ENCODE data around the gene STXBP3.

DNA sequence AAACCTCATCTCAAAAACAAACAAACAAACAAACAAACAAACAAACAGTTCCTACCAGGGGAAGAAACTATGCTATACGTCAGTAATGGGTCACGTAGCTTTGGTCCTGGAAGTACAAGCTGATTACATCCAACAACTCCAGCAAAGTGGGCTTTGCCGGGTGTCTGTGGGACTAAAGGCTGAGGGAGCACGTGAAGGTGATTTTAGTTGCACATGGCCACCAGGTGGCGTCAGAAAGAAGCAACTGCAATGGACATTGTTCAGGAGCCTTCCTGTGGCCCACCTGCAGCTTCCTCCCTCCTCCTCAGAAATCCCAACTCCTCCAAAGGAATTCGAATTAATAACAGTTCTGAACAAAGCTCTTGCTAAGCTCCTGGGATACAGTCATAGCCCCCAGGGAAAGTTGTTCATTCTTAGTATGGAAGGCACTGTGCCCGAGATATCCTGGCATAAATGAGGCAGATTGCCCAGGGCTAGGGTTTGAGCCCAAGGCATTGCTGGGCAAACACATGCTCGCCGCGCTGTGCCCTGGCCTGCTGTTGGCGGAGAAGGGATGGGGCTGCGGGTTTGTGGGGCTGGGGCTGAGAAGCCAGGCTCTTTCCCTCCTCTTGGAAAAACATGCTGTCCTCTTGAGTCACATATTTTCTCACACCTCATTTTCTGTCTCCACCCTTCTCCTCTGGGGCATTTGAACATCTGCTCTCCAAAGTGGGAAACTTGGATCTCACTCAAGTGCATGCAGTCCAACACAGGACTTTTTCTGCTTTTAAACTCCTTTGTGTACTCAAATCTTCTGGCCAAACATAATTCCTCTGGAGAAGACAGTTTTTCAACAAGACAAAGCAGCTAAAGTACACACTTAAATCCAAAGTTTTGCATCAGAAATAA, 81.8 kb downstream of the STXBP3 start:
- TF ChIP-seq, protein P1, sequence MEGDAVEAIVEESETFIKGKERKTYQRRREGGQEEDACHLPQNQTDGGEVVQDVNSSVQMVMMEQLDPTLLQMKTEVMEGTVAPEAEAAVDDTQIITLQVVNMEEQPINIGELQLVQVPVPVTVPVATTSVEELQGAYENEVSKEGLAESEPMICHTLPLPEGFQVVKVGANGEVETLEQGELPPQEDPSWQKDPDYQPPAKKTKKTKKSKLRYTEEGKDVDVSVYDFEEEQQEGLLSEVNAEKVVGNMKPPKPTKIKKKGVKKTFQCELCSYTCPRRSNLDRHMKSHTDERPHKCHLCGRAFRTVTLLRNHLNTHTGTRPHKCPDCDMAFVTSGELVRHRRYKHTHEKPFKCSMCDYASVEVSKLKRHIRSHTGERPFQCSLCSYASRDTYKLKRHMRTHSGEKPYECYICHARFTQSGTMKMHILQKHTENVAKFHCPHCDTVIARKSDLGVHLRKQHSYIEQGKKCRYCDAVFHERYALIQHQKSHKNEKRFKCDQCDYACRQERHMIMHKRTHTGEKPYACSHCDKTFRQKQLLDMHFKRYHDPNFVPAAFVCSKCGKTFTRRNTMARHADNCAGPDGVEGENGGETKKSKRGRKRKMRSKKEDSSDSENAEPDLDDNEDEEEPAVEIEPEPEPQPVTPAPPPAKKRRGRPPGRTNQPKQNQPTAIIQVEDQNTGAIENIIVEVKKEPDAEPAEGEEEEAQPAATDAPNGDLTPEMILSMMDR (IDR thresholded peaks at IDR 0.05; ENCODE audit: control extremely low read depth in 1 of 3, insufficient read depth in 1 of 3, low read depth in 1 of 3, low read length in 3 of 3), result peak; percentile 74 to 88 (median 76)
- no peak for TF ChIP-seq SP2 (IDR thresholded peaks at IDR 0.05; ENCODE audit: low read length)
- TF ChIP-seq, protein P2, sequence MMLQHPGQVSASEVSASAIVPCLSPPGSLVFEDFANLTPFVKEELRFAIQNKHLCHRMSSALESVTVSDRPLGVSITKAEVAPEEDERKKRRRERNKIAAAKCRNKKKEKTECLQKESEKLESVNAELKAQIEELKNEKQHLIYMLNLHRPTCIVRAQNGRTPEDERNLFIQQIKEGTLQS (IDR thresholded peaks at IDR 0.05; ENCODE audit: insufficient read depth, low read depth, low read length), result no peak
- TF ChIP-seq HDAC6 (IDR thresholded peaks at IDR 0.05; ENCODE audit: low read depth, low read length), result no peak
- no peak; the same call in 1 of the 2 replicates for TF ChIP-seq YY1 (IDR thresholded peaks at IDR 0.05; ENCODE audit: low read depth, low read length)
- TF ChIP-seq, protein P3, sequence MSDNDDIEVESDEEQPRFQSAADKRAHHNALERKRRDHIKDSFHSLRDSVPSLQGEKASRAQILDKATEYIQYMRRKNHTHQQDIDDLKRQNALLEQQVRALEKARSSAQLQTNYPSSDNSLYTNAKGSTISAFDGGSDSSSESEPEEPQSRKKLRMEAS (IDR thresholded peaks at IDR 0.05), result peak; percentile 81
- TF ChIP-seq POLR2A (IDR thresholded peaks at IDR 0.05; ENCODE audit: control extremely low read depth in 1 of 2, low read depth in 2 of 2, low read length in 2 of 2), result no peak
- no peak for TF ChIP-seq EP300 (IDR thresholded peaks at IDR 0.05; ENCODE audit: borderline replicate concordance in 1 of 2, low read depth in 2 of 2, low read length in 2 of 2)
- TF ChIP-seq ZNF274 (IDR thresholded peaks at IDR 0.05; ENCODE audit: borderline replicate concordance, extremely low read depth, low read length), result no peak
- TF ChIP-seq, protein P4, sequence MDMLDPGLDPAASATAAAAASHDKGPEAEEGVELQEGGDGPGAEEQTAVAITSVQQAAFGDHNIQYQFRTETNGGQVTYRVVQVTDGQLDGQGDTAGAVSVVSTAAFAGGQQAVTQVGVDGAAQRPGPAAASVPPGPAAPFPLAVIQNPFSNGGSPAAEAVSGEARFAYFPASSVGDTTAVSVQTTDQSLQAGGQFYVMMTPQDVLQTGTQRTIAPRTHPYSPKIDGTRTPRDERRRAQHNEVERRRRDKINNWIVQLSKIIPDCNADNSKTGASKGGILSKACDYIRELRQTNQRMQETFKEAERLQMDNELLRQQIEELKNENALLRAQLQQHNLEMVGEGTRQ (IDR thresholded peaks at IDR 0.05; ENCODE audit: low read length), result no peak
- TF ChIP-seq GABPA (IDR thresholded peaks at IDR 0.05; ENCODE audit: borderline replicate concordance, insufficient read depth, low read length), result no peak
- no peak for TF ChIP-seq RFX5 (IDR thresholded peaks at IDR 0.05; ENCODE audit: borderline replicate concordance, low read depth, low read length)
- TF ChIP-seq EZH2 (IDR thresholded peaks at IDR 0.05; ENCODE audit: low read depth, low read length, severe bottlenecking), result no peak
